ENCODE results near the gene GSE1.

GRCh38 chr16:85579923-85580580, 33.1 kb upstream of the GSE1 start:
- TF ChIP-seq POLR2A (IDR thresholded peaks at IDR 0.05; ENCODE audit: low read length) (no peak), GATA1 (IDR thresholded peaks at IDR 0.05; ENCODE audit: low read depth, low read length) (no peak)
